Kidney tubule cell (primary cell): Measurements from ENCODE around the gene C11orf91.
"Not testable (repeated sequence)": the region's sequence is repeated elsewhere in the genome, so short reads cannot be mapped to it uniquely, and the experiment has no call there.

Experiments used
- DNase-seq: peaks from one replicate; pipeline ENCODE4 v3.0.0-alpha.2; 2018; ENCODE audit warnings: low spot score

Gene C11orf91

GRCh38 chr11:33721984-33722383 lies 21.4 kb upstream of the C11orf91 start:
- no peak for DNase-seq

GRCh38 chr11:33721426-33721825 lies 20.8 kb upstream of the C11orf91 start:
- DNase-seq: peak; percentile 50

GRCh38 chr11:33719587-33719986 lies 19.0 kb upstream of the C11orf91 start:
- peak; percentile 37 for DNase-seq

GRCh38 chr11:33718440-33718839 lies 17.8 kb upstream of the C11orf91 start:
- no peak for DNase-seq

GRCh38 chr11:33716243-33716642 lies 15.6 kb upstream of the C11orf91 start:
- DNase-seq: peak; percentile 48

GRCh38 chr11:33713856-33714398 lies 13.3 kb upstream of the C11orf91 start:
- no peak for DNase-seq

GRCh38 chr11:33713151-33713855 lies 12.7 kb upstream of the C11orf91 start:
- peak; percentile 26 for DNase-seq

GRCh38 chr11:33712436-33712835 lies 11.8 kb upstream of the C11orf91 start:
- no peak for DNase-seq

GRCh38 chr11:33709466-33709865 lies 8.8 kb upstream of the C11orf91 start:
- no peak for DNase-seq

- DNase-seq: no peak
These were observed 8.4 kb upstream of the C11orf91 start for GRCh38 chr11:33708985-33709384.

GRCh38 chr11:33707831-33708230 lies 7.2 kb upstream of the C11orf91 start:
- DNase-seq: not testable (repeated sequence)

GRCh38 chr11:33706966-33707365 lies 6.3 kb upstream of the C11orf91 start:
- DNase-seq: no peak

- no peak for DNase-seq
These were observed 5.9 kb upstream of the C11orf91 start for GRCh38 chr11:33706546-33706945.

- no peak for DNase-seq
These were observed 3.8 kb upstream of the C11orf91 start for GRCh38 chr11:33704240-33705002.

GRCh38 chr11:33703788-33704187 lies 3.2 kb upstream of the C11orf91 start:
- peak; percentile 80 for DNase-seq

- peak; percentile 28 for DNase-seq
These were observed 2.6 kb upstream of the C11orf91 start for GRCh38 chr11:33703234-33703633.

- DNase-seq: peak; percentile 77
These were observed 940 bp upstream of the C11orf91 start for GRCh38 chr11:33701302-33702230.

GRCh38 chr11:33700063-33700501 lies 544 bp downstream of the C11orf91 start:
- DNase-seq: no peak

GRCh38 chr11:33699515-33700062 lies 1.0 kb downstream of the C11orf91 start:
- no peak for DNase-seq

- DNase-seq: no peak
These were observed 1.7 kb downstream of the C11orf91 start for GRCh38 chr11:33698921-33699320.

GRCh38 chr11:33697997-33698396 lies 2.6 kb downstream of the C11orf91 start:
- DNase-seq: no peak
